GM19099 (cell line): ENCODE data around the gene GMCL2.

Experiments
- POLR2A ChIP-seq: IDR thresholded peaks from 3 replicates; pipeline ENCODE4 v1.6.1; 2011; ENCODE audit warnings: low read depth; ENCODE audit not compliant: insufficient read length; ENCODE audit errors: extremely low read depth

GMCL2 gene

GRCh38 chr5:178211095-178212048 is 24.2 kb upstream of the GMCL2 start:
- TF ChIP-seq POLR2A: peak; percentile 8

GRCh38 chr5:178210686-178211085 is 23.5 kb upstream of the GMCL2 start:
- peak; percentile 4 for TF ChIP-seq POLR2A

- TF ChIP-seq POLR2A: peak; percentile 28
These were observed 22.9 kb upstream of the GMCL2 start for GRCh38 chr5:178210073-178210535.

GRCh38 chr5:178209334-178210072 is 22.3 kb upstream of the GMCL2 start:
- no peak for TF ChIP-seq POLR2A

- TF ChIP-seq POLR2A: no peak
These were observed 21.5 kb upstream of the GMCL2 start for GRCh38 chr5:178208540-178209227.

DNA sequence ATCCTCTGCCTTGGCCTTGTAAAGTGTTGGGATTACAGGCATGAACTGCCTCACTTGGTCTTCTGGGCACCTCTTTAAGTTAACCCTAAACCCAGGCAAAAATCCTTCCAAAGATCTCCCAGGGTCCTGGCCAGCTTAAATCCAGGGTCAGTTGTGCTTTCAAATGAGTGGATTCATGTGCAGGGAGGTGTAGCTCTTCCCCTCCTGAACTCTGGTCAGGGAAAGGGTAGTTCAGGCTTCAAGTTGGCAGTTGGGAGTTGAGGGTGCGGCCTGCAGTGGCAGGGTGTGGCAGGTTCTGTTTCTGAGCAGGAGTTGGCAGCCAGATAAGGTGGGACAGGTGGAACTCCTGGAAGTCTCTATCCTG is 20.7 kb upstream of the GMCL2 start:
- peak; percentile 5 for TF ChIP-seq POLR2A

DNA sequence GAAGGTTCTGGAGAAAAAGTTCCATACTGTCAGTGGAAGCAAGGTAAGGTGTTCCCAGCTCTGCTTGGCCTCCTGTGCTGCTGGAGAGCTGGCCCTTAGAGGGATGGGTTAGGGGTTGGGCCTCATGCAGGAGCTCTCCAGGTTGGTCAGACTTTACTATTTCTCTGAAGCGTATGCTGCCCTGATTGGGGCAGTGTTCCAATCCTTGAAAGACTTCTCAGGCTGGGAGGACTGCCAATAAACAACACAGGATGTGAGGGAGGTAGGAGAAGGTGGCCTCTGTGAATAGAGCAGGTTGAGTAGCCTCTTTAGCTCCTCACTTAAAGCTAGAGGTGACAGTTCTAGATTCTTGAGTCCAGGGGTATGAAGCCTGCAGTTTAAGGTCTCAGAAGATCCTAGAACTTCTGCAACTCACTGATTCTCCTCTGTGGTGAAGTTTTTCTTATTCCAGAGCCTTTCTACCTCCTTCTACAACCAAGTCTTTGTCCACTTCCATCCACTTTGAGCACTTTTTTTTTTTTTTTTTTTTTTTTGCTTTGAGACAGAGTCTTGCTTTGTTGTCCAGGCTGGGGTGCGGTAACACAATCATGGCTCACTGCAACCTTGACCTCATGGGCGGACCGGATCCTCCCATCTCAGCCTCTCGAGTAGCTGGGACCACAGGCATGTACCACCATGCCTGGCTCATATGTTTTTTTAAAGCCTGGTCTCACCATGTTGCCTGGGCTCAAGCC is 20.2 kb upstream of the GMCL2 start:
- no peak for TF ChIP-seq POLR2A

- no peak for TF ChIP-seq POLR2A
These were observed 19.3 kb upstream of the GMCL2 start for GRCh38 chr5:178206166-178207101.

DNA sequence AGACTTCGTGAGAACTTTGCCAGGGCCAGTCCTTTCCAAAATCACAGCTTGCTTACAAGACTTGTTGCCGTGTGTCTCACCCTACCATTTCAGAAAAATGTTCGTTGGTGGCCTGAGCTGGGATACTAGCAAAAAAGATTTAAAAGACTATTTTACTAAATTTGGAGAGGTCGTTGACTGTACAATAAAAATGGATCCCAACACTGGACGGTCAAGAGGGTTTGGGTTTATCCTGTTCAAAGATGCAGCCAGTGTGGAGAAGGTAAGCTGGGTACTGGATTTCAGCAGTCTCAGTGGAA is 18.5 kb upstream of the GMCL2 start:
- TF ChIP-seq POLR2A: no peak

- peak; percentile 34 for TF ChIP-seq POLR2A
These were observed 18.0 kb upstream of the GMCL2 start for GRCh38 chr5:178204935-178205748.

DNA sequence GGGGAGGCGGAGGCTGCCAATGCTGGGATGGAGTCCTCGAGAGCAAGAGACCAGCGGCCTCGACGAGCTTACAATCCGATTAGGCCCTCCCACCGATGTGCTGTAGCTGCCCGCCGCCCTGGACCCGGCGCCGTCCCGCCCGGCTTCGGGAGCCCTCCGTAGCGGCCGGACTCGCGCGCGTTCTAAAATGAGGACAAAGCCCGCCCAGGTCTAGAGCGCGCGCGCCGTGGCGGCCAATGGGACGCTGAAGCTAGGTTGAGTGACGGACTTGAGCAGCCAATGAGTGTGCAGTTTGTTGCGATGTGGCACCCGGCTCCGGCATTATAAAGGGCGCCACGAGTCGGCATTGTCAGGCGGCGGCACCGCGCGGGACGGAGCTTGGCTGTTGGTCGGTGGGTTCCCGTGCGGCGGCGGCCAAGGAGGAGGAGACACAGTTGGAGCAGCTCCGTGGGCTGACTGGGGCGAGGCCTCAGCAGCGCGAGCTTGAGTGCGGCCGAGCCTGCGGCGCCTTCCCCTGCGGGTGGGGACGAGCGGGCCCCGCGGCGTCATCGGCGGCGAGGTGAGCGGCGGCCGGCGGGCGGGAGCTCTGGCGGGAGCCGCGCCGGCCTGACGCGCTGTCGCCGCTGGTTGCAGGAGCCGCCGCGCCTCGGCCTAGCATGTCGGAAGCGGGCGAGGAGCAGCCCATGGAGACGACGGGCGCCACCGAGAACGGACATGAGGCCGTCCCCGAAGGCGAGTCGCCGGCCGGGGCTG is 17.2 kb upstream of the GMCL2 start, which contains the start of gene HNRNPAB:
TSS of gene HNRNPAB (plus strand) at position 352 of the 753 bp plus-strand sequence. CDS start at position 657, 305 bp downstream.
- TF ChIP-seq POLR2A: peak; percentile 100

DNA sequence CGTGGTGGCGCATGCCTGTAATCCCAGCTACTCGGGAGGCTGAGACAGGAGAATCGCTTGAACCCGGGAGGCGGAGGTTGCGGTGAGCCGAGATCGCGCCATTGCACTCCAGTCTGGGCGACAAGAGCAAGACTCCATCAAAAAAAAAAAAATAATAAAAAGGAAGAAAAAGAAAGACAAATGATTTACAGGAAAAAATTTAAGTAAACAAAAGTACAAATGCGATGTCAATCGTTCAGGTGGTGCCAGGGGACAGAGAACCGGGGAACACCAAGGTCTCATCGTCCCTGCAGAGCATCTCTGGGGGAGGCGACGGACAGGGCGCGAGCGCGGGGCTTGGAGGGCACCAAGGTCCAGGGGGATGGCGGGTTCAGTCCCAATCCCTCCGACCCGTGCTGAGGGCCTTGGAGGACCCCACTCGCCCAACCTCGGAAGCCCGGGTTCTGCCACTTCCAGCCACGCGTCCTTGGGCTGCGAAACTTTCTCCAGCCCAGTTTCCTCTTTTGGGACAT is 16.6 kb upstream of the GMCL2 start:
- no peak for TF ChIP-seq POLR2A
